CD4-positive, alpha-beta T cell (primary cell): Measurements from ENCODE around the gene PCGF3. TPM values are rescaled to one million over a fixed set of nuclear protein-coding genes. Genes with fewer than 3 reads are reported as not detected.

Source experiments
- ATAC-seq: fragments of 200-7000 bp; cut with Tn5 transposase; one replicate; pipeline ENCODE4 v1.10.0; 2022; ENCODE audit warnings: mild to moderate bottlenecking; ENCODE audit not compliant: poor library complexity
- CTCF ChIA-PET: fragments of 350-600 bp; sonication (Branson Sonifier 250); formaldehyde crosslinking; loops from one replicate; lab custom pipeline; 2021; ENCODE audit warnings: antibody characterized with exemption, inconsistent platforms; lab: Charles Lee
- POLR2A ChIA-PET: fragments of 350-600 bp; sonication (Branson Sonifier 250); formaldehyde crosslinking; loops from one replicate; lab custom pipeline; 2021; ENCODE audit warnings: antibody characterized with exemption, inconsistent platforms; lab: Charles Lee
- DNase-seq, 14 experiments: peaks; one replicate each; pipeline ENCODE4 v3.0.0-alpha.2; 2013 to 2020; ENCODE audit warnings: mixed read lengths in 2 of 14
- H3K27ac ChIP-seq, 2 donors: one replicate each; pipeline versions ENCODE4 v1.5.1 to v1.7.0; 2013; ENCODE audit warnings: low read length in 2 of 2, low read depth in 1 of 2, mild to moderate bottlenecking in 1 of 2
- H3K27me3 ChIP-seq, 2 experiments: 1 replicate in 1 of 2; 2 replicates in 1 of 2; pipeline versions ENCODE4 v1.6.1 to v1.7.0; 2013; ENCODE audit warnings: low read length in 2 of 2, control low read depth in 1 of 2, mild to moderate bottlenecking in 1 of 2, moderate library complexity in 1 of 2; ENCODE audit not compliant: insufficient read depth in 2 of 2, control insufficient read depth in 1 of 2
- H3K36me3 ChIP-seq: one replicate; pipeline ENCODE4 v1.6.1; 2013; ENCODE audit warnings: low read length, control low read depth; ENCODE audit not compliant: insufficient read depth
- H3K4me1 ChIP-seq: one replicate; pipeline ENCODE4 v1.6.1; 2013; ENCODE audit warnings: low read length, control low read depth; ENCODE audit not compliant: insufficient read depth
- H3K4me3 ChIP-seq: one replicate; pipeline ENCODE4 v1.5.1; 2013; ENCODE audit warnings: mild to moderate bottlenecking, low read length, moderate library complexity
- H3K9me3 ChIP-seq, 2 experiments: 1 replicate in 1 of 2; 2 replicates in 1 of 2; pipeline versions ENCODE4 v1.6.1 to v1.7.0; 2013; ENCODE audit warnings: low read length in 2 of 2, mild to moderate bottlenecking in 2 of 2, control low read depth in 1 of 2, moderate library complexity in 1 of 2; ENCODE audit not compliant: control insufficient read depth in 1 of 2, insufficient read depth in 1 of 2
- H3K27ac Mint-ChIP-seq: one replicate; pipeline ENCODE4 v1.8.0; 2020; ENCODE audit warnings: mixed read lengths
- H3K27me3 Mint-ChIP-seq: one replicate; pipeline ENCODE4 v1.8.0; 2021; ENCODE audit warnings: mixed read lengths
- H3K36me3 Mint-ChIP-seq: one replicate; pipeline ENCODE4 v1.8.0; 2021; ENCODE audit warnings: low read depth, mixed read lengths
- H3K4me1 Mint-ChIP-seq: one replicate; pipeline ENCODE4 v1.8.0; 2021; ENCODE audit warnings: low read depth, mixed read lengths
- H3K4me3 Mint-ChIP-seq: one replicate; pipeline ENCODE4 v1.8.0; 2020; ENCODE audit warnings: mild to moderate bottlenecking, mixed read lengths
- H3K9me3 Mint-ChIP-seq: one replicate; pipeline ENCODE4 v1.8.0; 2020; ENCODE audit warnings: mixed read lengths
- intact Hi-C, 2 experiments: fragments of 100-400 bp; cut with DNase I in 1 of 2; cut with micrococcal nuclease in 1 of 2; formaldehyde crosslinking; loops; one replicate each; pipeline versions ENCODE4 v1.15.1 to v1.9.0; 2023 to 2025; cut with DNase I, micrococcal nuclease
- total RNA-seq, 174 experiments: library from RNA in 2 of 174; stranded (reverse) in 2 of 174; gene quantifications; one replicate each; pipeline ENCODE4 v1.2.3 and lab custom pipeline; 2021 to 2026
- TF ChIP-seq, protein P1 (sequence below): fragments of 200-600 bp; IDR thresholded peaks from one replicate; pipeline ENCODE4 v1.8.0; 2022; ENCODE audit warnings: antibody characterized with exemption, mild to moderate bottlenecking

Gene PCGF3
- total RNA-seq, 2 experiments from 2014 or later: 45.1 to 48.6 TPM

DNA sequence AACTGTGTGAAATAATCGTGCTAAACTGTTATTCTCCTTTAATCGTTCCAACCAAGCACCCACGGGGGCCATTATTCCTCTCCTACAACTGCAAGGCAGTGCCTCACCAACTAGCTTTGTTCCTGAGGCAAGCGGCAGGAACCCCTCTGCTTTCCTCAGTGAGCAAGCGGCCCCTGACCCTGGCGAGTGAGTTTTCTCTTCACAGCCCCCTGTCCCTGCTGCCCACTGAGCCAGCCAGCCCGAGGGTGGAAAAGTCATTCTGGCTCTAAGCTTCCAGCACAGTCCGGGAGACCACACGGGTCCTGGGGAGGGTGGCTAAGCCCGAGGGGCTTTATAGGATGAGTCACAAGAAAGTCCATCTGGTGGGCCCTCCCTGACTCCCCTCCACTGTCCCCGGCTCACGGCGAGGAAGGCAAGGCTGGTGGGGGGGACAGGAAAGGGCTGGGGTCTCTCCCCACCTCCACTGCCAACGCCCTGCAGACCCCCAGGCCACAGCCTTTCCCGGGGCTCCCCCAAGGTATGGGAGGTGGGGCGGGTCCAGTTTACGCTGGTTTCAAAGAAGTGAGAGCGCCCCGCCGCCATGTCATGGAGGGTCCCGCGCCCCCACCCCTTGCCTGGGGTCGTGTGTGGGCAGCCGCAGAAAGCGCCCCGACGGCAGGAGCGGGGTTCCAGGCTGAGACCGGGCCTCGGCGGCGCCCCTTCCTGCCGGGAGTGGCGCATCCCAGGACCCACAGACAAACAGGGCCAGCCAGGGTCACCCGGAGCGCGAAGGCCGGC, 75.3 kb downstream of the PCGF3 start:
- peaks cover 65% of the 10 kb centered on the region for H3K4me1 ChIP-seq
- intact Hi-C loops: loop anchor here (1.0 to 10.0 kb wide), 9 partner anchors 104 to 804 kb away; partner anchors contain the start of genes UVSSA (in 2 of the 2), DGKQ (in 1 of the 2), GAK (in 1 of the 2) and IDUA (in 1 of the 2)
- POLR2A ChIA-PET: interaction anchor here (0.6 to 2.3 kb wide), 15 partner anchors 12 to 1481 kb away, joined by 3 to 18 read pairs (median 5); partner anchors contain the start of genes ATP5ME, GAK, IDUA and MXD4
- peaks cover 14 to 24% of the 10 kb centered on the region in 2 experiments for H3K27me3 ChIP-seq
- H3K27me3 Mint-ChIP-seq: peaks cover 23% of the 10 kb centered on the region
- H3K27ac Mint-ChIP-seq: peak overlapping the region; percentile 95
- H3K36me3 ChIP-seq: peaks cover 27% of the 10 kb centered on the region
- H3K36me3 Mint-ChIP-seq: peaks cover 56% of the 10 kb centered on the region
- H3K4me3 Mint-ChIP-seq: peak overlapping the region; percentile 97
- no peaks in the 10 kb centered on the region for H3K9me3 Mint-ChIP-seq
- peaks cover 0 to 16% of the 10 kb centered on the region in 2 experiments for H3K9me3 ChIP-seq
- peak overlapping the region; percentile 79 to 80 for H3K27ac ChIP-seq
- CTCF ChIA-PET: interaction anchor here (1.6 kb wide), 1 partner anchor 229 kb away, joined by 3 read pairs; no protein-coding TSS in a partner anchor
- DNase-seq (no peak), ATAC-seq (no peak)
- H3K4me1 Mint-ChIP-seq: peaks cover 62% of the 10 kb centered on the region
- TF ChIP-seq, protein P1, sequence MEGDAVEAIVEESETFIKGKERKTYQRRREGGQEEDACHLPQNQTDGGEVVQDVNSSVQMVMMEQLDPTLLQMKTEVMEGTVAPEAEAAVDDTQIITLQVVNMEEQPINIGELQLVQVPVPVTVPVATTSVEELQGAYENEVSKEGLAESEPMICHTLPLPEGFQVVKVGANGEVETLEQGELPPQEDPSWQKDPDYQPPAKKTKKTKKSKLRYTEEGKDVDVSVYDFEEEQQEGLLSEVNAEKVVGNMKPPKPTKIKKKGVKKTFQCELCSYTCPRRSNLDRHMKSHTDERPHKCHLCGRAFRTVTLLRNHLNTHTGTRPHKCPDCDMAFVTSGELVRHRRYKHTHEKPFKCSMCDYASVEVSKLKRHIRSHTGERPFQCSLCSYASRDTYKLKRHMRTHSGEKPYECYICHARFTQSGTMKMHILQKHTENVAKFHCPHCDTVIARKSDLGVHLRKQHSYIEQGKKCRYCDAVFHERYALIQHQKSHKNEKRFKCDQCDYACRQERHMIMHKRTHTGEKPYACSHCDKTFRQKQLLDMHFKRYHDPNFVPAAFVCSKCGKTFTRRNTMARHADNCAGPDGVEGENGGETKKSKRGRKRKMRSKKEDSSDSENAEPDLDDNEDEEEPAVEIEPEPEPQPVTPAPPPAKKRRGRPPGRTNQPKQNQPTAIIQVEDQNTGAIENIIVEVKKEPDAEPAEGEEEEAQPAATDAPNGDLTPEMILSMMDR: no peak
- H3K4me3 ChIP-seq: peak overlapping the region; percentile 97

- intact Hi-C loops: loop anchor here (1.0 to 10.0 kb wide), 13 partner anchors 77 to 803 kb away; partner anchors contain the start of genes DGKQ (in 2 of the 2), UVSSA (in 2 of the 2), GAK (in 1 of the 2) and IDUA (in 1 of the 2)
- POLR2A ChIA-PET: interaction anchor here (0.6 to 2.3 kb wide), 18 partner anchors 9 to 1480 kb away, joined by 3 to 18 read pairs (median 4); partner anchors contain the start of genes ATP5ME, GAK, IDUA and MXD4
- TF ChIP-seq, protein P1: no peak
- DNase-seq (peak; percentile 96 to 99 (median 98)), ATAC-seq (peak; percentile 91)
- Mint-ChIP-seq H3K4me1 (peaks cover 58% of the 10 kb centered on the region), H3K27ac (peak overlapping the region; percentile 95), H3K27me3 (peaks cover 23% of the 10 kb centered on the region), H3K4me3 (peak overlapping the region; percentile 97), H3K9me3 (no peaks in the 10 kb centered on the region), H3K36me3 (peaks cover 49% of the 10 kb centered on the region)
- H3K27ac ChIP-seq: peak overlapping the region; percentile 80 to 90
- H3K4me1 ChIP-seq: peaks cover 65% of the 10 kb centered on the region
- CTCF ChIA-PET: interaction anchor here (1.6 kb wide), 1 partner anchor 228 kb away, joined by 3 read pairs; no protein-coding TSS in a partner anchor
- H3K36me3 ChIP-seq: peaks cover 22% of the 10 kb centered on the region
- peaks cover 16 to 32% of the 10 kb centered on the region in 2 experiments for H3K27me3 ChIP-seq
- H3K9me3 ChIP-seq: peaks cover 0 to 16% of the 10 kb centered on the region in 2 experiments
- H3K4me3 ChIP-seq: peak overlapping the region; percentile 97
These were observed 76.0 kb downstream of the PCGF3 start for GRCh38 chr4:781493-782216.
